8988T (cell line): ENCODE measurements around the gene AKNAD1.
A peak's percentile ranks its signal among the peaks of the same experiment; 100 is the strongest.

Experiments
- DNase-seq: peaks from one replicate; pipeline ENCODE4 v3.0.0; 2011

AKNAD1 gene

GRCh38 chr1:108862698-108863477, 6.0 kb upstream of the AKNAD1 start:
- DNase-seq = no peak

GRCh38 chr1:108862017-108862610, 5.2 kb upstream of the AKNAD1 start:
- DNase-seq = no peak

GRCh38 chr1:108861566-108861965, 4.7 kb upstream of the AKNAD1 start:
- no peak for DNase-seq

GRCh38 chr1:108860190-108860907, 3.5 kb upstream of the AKNAD1 start:
- no peak for DNase-seq

GRCh38 chr1:108858230-108858950, 1.5 kb upstream of the AKNAD1 start:
- no peak for DNase-seq

- no peak for DNase-seq
Observed at GRCh38 chr1:108854221-108855019, 2.5 kb downstream of the AKNAD1 start.

GRCh38 chr1:108852221-108852975, 4.5 kb downstream of the AKNAD1 start:
- no peak for DNase-seq

- DNase-seq = no peak
Observed at GRCh38 chr1:108851567-108851966, 5.3 kb downstream of the AKNAD1 start.

GRCh38 chr1:108850929-108851328, 6.0 kb downstream of the AKNAD1 start:
- DNase-seq = no peak

- DNase-seq = no peak
Observed at GRCh38 chr1:108848806-108849205, 8.1 kb downstream of the AKNAD1 start.

- DNase-seq = no peak
Observed at GRCh38 chr1:108847494-108847893, 9.4 kb downstream of the AKNAD1 start.

GRCh38 chr1:108845991-108846390, 10.9 kb downstream of the AKNAD1 start:
- no peak for DNase-seq

GRCh38 chr1:108845446-108845845, 11.4 kb downstream of the AKNAD1 start:
- no peak for DNase-seq

- no peak for DNase-seq
Observed at GRCh38 chr1:108843390-108844137, 13.3 kb downstream of the AKNAD1 start.

GRCh38 chr1:108842525-108843181, 14.2 kb downstream of the AKNAD1 start:
- no peak for DNase-seq

- DNase-seq = no peak
Observed at GRCh38 chr1:108841703-108842102, 15.2 kb downstream of the AKNAD1 start.

GRCh38 chr1:108832929-108833328, 24.0 kb downstream of the AKNAD1 start:
- DNase-seq = no peak

- no peak for DNase-seq
Observed at GRCh38 chr1:108831225-108831624, 25.7 kb downstream of the AKNAD1 start.

GRCh38 chr1:108830119-108831008, 26.5 kb downstream of the AKNAD1 start:
- peak; percentile 55 for DNase-seq
